ENCODE results near the gene ADARB2.

Gene ADARB2

DNA sequence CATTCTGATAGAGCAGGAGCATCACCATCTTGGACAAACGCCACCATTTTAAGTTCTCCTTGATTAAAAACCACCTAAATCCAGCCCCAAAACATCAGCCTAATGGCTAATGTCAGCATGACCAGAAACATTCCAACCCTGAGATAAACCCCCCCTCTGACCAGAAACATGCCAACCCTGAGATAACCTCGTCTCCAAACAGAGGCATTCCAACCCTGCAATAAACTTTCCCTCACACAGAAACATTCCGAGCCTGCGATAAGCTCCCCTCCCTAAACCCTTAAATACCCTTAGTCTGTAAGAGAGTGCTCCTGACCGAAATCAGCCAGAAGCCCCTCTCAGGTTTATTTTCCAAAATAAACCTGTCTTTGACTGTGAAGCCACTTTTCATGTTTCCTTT, 76.5 kb downstream of the ADARB2 start:
- no peak for DNase-seq

GRCh38 chr10:1660386-1660785, 76.9 kb downstream of the ADARB2 start:
- DNase-seq: no peak

- no peak for DNase-seq
These were observed 78.0 kb downstream of the ADARB2 start for GRCh38 chr10:1659221-1659791.

GRCh38 chr10:1658658-1659057, 78.7 kb downstream of the ADARB2 start:
- no peak for DNase-seq

DNA sequence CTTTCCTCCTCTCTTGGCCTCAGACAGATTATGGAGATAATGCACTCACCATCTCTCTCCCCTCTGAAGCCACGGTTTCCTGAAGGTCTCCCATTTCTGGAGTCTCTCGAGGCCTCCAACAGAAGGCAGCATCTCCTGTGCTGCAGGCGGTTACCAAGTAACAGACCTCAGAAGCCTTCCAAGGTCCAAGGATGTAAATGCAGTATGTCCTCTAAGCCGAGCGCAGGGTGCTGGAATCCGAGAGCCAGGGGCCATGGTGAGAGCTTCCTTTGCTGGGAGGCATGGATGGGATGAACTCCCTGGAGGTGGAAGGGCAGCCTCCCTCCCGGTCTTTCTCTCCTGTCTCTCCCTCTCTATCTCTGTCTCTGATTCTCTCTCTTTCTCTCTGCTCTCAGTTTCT, 79.8 kb downstream of the ADARB2 start:
- DNase-seq: no peak

GRCh38 chr10:1655367-1655766, 82.0 kb downstream of the ADARB2 start:
- DNase-seq: no peak

DNA sequence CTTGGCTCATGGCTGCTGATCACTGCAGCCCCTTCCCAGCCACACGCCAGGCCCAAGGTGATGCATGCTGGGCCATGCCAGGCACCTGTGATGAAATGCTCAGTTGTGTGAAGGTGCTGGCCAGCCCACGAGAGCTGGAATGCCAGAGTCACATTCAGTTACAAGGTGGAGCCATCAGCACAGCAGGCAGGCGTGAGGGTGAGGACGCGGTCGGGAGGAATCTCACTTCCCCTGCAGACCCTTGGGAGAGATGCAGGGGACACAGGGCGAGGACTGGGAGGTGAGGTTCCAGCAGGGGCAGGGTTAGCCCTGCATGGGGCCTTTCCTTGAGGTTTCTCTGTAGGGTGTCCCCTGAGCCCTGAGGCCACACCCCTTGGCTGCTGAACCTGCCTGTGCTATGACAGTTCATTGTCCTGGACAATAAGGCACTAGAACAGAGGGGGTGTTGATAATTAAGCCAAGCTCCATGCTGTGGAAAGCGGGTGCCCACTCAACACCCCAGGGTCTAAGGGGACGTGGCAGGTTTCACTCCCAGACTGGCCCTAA, 82.4 kb downstream of the ADARB2 start:
- DNase-seq: no peak

DNA sequence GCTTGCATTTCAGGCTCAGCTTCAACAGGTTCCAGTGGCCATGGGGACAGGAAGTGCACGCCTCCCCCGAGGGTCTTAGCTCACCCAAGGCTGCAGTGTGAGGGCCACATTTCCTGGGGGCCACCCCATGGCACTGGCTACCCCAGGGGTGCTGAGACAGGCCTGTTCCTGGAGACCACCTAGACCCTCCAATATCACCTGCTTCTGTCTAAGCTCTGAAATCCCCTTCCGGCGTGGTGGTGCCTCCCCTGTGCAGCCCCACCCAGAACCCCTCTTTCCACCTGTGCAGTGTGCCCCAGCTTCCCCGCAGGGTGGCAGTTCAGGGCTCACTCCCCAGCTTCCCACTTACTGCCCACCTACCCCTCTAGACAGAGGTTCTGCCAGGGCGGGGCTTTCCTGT, 83.1 kb downstream of the ADARB2 start:
- no peak for DNase-seq

- DNase-seq: no peak
These were observed 84.0 kb downstream of the ADARB2 start for GRCh38 chr10:1653321-1653720.

- no peak for DNase-seq
These were observed 85.2 kb downstream of the ADARB2 start for GRCh38 chr10:1652151-1652550.

DNA sequence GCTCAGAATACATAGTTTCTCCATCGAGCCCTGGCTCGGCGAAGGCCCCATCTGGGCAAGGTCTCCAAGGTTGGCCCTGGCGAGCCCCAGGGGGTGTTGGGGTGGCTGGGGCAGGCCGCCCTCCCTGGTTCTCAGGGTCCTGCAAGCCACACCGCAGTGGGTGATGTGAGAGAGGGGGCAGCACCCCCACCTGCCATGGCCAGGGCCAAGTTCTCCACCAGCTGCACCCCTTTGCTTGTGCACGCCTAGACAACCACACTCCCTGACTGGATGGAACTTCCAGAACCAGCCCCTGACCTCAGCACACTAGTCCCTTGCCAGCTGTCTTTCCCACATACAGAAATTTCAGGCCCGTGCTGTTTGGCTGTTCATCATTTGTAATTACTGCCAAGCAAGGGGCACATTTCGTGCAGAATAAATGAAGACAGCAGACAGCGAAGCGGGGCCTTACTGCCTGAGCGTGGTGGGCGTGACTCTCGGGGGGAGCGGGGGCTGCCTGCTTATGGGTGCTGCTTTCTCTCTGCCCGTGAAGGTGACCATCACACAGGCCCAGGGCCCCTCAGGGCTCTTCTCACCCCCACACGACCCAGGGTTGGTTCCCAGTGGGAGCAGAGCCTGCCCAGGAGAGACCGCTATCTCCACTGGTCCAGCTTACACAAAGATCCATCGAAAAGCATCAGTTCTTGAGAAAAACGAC, 85.9 kb downstream of the ADARB2 start:
- DNase-seq: no peak

GRCh38 chr10:1650542-1651269, 86.6 kb downstream of the ADARB2 start:
- DNase-seq: no peak

DNA sequence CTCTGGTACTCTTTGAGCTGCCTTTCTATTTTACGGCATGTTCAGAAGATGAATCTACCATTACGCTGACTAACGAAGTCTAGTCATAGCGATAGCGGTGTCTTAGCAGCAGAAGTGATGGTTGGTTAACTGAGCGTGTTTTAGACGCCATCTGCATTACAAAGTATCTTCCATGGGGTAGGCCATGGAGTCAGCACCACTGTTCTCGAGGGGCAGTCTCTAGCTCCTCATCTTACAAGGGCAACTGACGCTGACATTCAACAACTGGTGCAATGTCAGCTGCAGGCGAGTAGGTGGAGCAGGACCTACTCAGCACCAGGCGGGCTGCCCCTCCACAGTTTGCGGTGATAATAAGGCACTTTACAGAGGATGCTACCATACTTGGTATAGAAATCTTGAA, 88.7 kb downstream of the ADARB2 start:
- no peak for DNase-seq

DNA sequence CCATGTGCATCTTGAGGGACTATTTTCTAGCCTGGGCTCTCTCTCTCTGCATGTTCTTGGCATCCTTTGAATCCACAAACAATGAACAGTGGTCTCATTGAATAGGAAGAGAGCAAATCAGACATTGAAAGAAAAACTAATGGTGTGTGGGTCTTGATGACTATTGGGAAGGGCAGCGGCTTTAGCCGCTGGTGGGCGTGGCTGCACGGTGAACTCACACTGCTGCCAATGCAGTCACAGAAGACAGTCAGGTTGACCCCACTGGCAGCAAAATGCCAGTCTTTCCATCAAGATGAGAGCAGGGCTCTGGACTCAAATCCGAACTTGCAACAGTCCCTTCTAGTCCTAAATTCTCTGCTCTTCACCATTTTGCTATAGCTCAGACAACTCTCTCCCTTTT, 91.0 kb downstream of the ADARB2 start:
- DNase-seq: no peak

DNA sequence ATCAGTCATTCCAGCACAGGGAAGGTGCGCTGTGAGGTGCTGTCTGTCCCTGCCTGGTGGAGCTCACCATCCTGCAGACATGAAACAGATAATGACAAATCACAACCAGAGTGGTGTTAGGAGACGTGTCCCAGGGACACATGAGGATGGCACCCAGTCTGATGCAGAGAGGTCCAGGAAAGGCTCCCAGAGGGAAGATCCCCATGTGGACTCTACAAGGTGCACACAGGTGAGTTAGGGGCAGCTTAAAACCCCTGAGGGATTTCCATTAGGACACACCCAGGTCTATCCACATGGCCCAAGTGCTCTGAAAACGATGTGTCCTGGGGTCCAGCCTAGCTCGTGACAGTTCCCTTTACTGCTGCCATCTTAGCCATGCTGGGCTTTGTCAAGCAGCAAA, 91.4 kb downstream of the ADARB2 start:
- DNase-seq: no peak

- no peak for DNase-seq
These were observed 93.1 kb downstream of the ADARB2 start for GRCh38 chr10:1644191-1644711.

- peak; percentile 21 for DNase-seq
These were observed 93.5 kb downstream of the ADARB2 start for GRCh38 chr10:1643908-1644179.

- no peak for DNase-seq
These were observed 94.0 kb downstream of the ADARB2 start for GRCh38 chr10:1643161-1643907.

GRCh38 chr10:1642600-1643160, 94.6 kb downstream of the ADARB2 start:
- no peak for DNase-seq

- DNase-seq: no peak
These were observed 95.9 kb downstream of the ADARB2 start for GRCh38 chr10:1641402-1641801.

- DNase-seq: no peak
These were observed 98.4 kb downstream of the ADARB2 start for GRCh38 chr10:1638889-1639419.

DNA sequence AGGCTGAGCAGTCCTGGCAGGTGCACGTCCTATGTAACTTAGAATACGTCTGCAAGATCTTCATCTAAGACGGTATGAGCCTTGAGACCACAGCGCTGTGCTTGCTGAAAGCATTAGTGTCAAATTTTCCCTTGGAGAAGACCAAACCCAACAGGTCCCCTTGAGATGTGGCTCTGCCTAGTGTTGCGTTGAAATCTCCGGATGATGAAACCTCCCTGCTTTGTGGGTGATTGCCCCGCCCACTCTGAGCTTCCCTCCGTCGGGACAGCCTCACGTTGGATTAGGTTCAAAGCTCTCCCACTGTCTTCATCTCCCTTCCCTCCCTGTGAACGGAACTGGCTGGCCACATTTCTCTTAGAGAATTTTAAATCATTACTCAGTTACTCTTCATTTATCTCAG, 102.0 kb downstream of the ADARB2 start:
- DNase-seq: no peak

- no peak for DNase-seq
These were observed 103.1 kb downstream of the ADARB2 start for GRCh38 chr10:1634239-1634638.
